Transverse colon (tissue), 3 donors: ENCODE measurements around the gene EML5.

Experiments
- EP300 ChIP-seq: sonication (generic); formaldehyde crosslinking; IDR thresholded peaks from one replicate; pipeline ENCODE4 v1.6.1; 2017; ENCODE audit warnings: antibody characterized with exemption, low read depth
- POLR2A ChIP-seq: fragments of 450-650 bp; IDR thresholded peaks from one replicate; pipeline ENCODE4 v1.6.1; 2016; ENCODE audit warnings: antibody characterized with exemption, mild to moderate bottlenecking, moderate library complexity
- TF ChIP-seq, protein P1 (sequence below), 5 experiments: fragments of 200-600 bp in 3 of 5; fragments of 450-650 bp in 2 of 5; sonication (generic) in 3 of 5; IDR thresholded peaks; 1 replicate in 2 of 5; 2 replicates in 3 of 5; pipeline ENCODE4 v1.5.1; 2016 to 2017; ENCODE audit warnings: antibody characterized with exemption in 5 of 5, inconsistent platforms in 3 of 5, mild to moderate bottlenecking in 2 of 5, moderate library complexity in 1 of 5

DNA sequence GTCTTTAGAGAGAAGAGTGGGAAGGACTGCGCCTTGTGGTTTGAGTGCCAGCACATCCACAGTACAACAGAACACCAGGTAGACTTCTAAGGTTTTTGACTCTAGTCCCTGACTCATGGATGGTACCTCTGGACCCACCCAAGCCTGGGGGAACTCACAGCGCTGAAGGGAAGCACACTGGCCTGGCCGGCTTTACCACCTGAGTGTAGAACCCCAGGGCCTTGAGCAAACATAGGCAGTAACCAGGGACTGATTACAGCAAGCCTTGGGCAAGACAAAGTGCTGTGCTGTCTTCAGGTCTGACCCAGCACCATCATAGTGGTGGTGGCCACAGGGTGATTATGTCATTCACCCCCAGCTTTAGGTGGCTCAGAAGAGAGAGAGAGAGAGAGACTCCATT lies 17.2 kb downstream of the EML5 start:
- TF ChIP-seq EP300 = no peak
- TF ChIP-seq, protein P1, sequence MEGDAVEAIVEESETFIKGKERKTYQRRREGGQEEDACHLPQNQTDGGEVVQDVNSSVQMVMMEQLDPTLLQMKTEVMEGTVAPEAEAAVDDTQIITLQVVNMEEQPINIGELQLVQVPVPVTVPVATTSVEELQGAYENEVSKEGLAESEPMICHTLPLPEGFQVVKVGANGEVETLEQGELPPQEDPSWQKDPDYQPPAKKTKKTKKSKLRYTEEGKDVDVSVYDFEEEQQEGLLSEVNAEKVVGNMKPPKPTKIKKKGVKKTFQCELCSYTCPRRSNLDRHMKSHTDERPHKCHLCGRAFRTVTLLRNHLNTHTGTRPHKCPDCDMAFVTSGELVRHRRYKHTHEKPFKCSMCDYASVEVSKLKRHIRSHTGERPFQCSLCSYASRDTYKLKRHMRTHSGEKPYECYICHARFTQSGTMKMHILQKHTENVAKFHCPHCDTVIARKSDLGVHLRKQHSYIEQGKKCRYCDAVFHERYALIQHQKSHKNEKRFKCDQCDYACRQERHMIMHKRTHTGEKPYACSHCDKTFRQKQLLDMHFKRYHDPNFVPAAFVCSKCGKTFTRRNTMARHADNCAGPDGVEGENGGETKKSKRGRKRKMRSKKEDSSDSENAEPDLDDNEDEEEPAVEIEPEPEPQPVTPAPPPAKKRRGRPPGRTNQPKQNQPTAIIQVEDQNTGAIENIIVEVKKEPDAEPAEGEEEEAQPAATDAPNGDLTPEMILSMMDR (IDR thresholded peaks at IDR 0.05) = no peak
- TF ChIP-seq POLR2A = no peak
